IPS DF 4.7 (cell line): Measurements from ENCODE around the gene RMDN2.

Experiments used
- DNase-seq: peaks from one replicate; pipeline ENCODE4 v3.0.0-alpha.2; 2013; ENCODE audit warnings: low spot score; ENCODE audit errors: extremely low read depth

Gene RMDN2

GRCh38 chr2:37897511-37897910 lies 27.6 kb upstream of the RMDN2 start:
- DNase-seq = no peak

GRCh38 chr2:37898448-37898847 lies 26.6 kb upstream of the RMDN2 start:
- DNase-seq = no peak

GRCh38 chr2:37902991-37903390 lies 22.1 kb upstream of the RMDN2 start:
- DNase-seq = no peak

- no peak for DNase-seq
These were observed 20.7 kb upstream of the RMDN2 start for GRCh38 chr2:37904425-37904824.

- DNase-seq = no peak
These were observed 20.1 kb upstream of the RMDN2 start for GRCh38 chr2:37904993-37905392.

- no peak for DNase-seq
These were observed 19.0 kb upstream of the RMDN2 start for GRCh38 chr2:37906131-37906530.

- no peak for DNase-seq
These were observed 17.4 kb upstream of the RMDN2 start for GRCh38 chr2:37907501-37908225.

- no peak for DNase-seq
These were observed 13.7 kb upstream of the RMDN2 start for GRCh38 chr2:37911296-37911873.

- DNase-seq = no peak
These were observed 13.0 kb upstream of the RMDN2 start for GRCh38 chr2:37912056-37912455.

GRCh38 chr2:37912616-37913015 lies 12.5 kb upstream of the RMDN2 start:
- no peak for DNase-seq

GRCh38 chr2:37914340-37914739 lies 10.7 kb upstream of the RMDN2 start:
- no peak for DNase-seq

GRCh38 chr2:37915773-37916172 lies 9.3 kb upstream of the RMDN2 start:
- DNase-seq = no peak

GRCh38 chr2:37916512-37917082 lies 8.5 kb upstream of the RMDN2 start:
- no peak for DNase-seq

GRCh38 chr2:37917281-37918228 lies 7.5 kb upstream of the RMDN2 start:
- DNase-seq = no peak

- DNase-seq = no peak
These were observed 6.3 kb upstream of the RMDN2 start for GRCh38 chr2:37918742-37919186.

GRCh38 chr2:37919631-37920032 lies 5.5 kb upstream of the RMDN2 start:
- DNase-seq = no peak

- no peak for DNase-seq
These were observed 4.5 kb upstream of the RMDN2 start for GRCh38 chr2:37920570-37920969.

GRCh38 chr2:37921781-37922180 lies 3.3 kb upstream of the RMDN2 start:
- no peak for DNase-seq

GRCh38 chr2:37923308-37924055 lies 1.6 kb upstream of the RMDN2 start:
- no peak for DNase-seq

GRCh38 chr2:37926635-37927034 lies 1.5 kb downstream of the RMDN2 start:
- DNase-seq = no peak

GRCh38 chr2:37928377-37928776 lies 3.3 kb downstream of the RMDN2 start:
- DNase-seq = no peak
